ENCODE results near the gene PPP1R14B.

Gene PPP1R14B, protein sequence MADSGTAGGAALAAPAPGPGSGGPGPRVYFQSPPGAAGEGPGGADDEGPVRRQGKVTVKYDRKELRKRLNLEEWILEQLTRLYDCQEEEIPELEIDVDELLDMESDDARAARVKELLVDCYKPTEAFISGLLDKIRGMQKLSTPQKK

GRCh38 chr11:64246871-64247728 lies at the start of gene PPP1R14B:
TSS of gene PPP1R14B (minus strand) at chr11:64246943. CDS start at chr11:64246673, 270 bp downstream.
- no peak for FAIRE-seq

GRCh38 chr11:64296236-64296635 lies 49.5 kb upstream of the PPP1R14B start:
- FAIRE-seq = no peak

GRCh38 chr11:64295760-64296159 lies 49.0 kb upstream of the PPP1R14B start:
- FAIRE-seq = no peak

- FAIRE-seq = no peak
Measured at GRCh38 chr11:64294774-64295173, 48.0 kb upstream of the PPP1R14B start.

- FAIRE-seq = no peak
Measured at GRCh38 chr11:64292460-64293254, 45.9 kb upstream of the PPP1R14B start.

- no peak for FAIRE-seq
Measured at GRCh38 chr11:64291752-64292459, 45.2 kb upstream of the PPP1R14B start.

DNA sequence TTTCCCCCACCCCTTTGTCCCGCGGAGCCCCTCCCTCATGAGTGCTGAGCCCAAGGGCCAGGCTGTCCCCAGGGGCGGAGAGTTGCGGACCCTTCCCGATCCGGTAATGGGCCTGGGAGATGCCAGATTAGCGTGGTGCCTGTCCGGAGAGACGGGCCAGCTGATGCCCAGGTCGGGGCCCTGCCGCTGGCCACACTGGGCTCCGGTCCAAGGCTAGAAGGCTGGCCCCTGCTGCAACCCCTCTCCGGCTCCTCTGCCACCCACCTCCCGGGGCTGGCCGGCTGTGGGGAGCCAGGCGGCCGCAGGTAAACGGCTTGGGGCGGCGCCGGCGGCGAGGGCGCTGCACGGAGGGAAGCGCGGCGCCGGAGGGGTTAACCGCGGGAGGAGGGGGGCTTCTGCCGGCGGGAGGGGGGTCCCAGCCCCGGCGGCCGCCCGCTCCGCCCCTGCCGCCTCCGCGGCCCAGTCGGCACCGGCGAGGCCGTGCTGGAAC lies 44.6 kb upstream of the PPP1R14B start, which contains the start of gene KCNK4:
Gene KCNK4, plus strand, starts transcription at position 41 of the 490 bp plus-strand sequence. CDS start 1,717 bp downstream, outside the sequence.
- FAIRE-seq = no peak

DNA sequence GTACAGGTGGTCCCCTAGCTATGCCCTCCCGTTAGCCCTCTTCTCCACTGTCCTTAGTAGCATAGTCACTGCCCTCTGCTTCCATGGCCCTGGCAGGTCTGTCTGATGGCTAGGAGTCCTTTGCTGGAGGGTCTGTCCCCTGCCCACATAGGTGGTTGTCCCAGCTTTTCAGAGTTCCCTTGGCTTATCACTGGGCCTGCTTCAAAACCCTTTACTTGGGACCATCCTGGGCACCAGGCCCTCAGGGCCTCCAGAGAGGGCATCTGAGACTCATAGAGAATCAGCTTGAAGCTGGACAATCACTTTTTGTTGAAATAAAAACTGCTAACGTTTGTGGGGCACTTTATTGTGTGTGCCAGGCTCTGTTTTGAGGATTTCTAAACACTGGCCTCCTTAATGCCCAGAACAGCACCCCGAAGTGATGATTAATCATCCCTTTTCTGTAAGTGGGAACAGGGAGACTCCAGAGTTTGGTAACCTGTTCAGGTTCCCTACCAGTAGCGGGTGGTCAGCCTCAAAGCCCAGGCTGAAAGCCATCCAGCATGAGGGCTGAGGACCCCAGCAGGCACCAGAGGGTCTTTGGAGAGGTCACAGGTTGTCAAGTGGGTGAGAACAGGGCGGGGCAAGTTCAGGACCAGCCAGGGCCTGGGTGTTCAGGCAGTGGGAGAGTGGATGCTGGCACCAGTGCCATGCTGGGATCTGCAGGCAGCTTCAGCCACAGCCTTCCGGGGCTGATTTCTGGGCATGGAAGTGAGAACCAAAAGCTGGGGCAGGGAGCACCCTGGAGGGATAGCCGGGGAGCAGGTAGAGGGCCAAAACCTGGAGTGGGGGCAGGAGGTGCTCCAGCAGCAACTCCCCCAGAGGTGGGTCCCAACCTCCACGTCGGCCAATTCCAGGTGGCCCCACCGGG lies 43.9 kb upstream of the PPP1R14B start:
- no peak for FAIRE-seq

DNA sequence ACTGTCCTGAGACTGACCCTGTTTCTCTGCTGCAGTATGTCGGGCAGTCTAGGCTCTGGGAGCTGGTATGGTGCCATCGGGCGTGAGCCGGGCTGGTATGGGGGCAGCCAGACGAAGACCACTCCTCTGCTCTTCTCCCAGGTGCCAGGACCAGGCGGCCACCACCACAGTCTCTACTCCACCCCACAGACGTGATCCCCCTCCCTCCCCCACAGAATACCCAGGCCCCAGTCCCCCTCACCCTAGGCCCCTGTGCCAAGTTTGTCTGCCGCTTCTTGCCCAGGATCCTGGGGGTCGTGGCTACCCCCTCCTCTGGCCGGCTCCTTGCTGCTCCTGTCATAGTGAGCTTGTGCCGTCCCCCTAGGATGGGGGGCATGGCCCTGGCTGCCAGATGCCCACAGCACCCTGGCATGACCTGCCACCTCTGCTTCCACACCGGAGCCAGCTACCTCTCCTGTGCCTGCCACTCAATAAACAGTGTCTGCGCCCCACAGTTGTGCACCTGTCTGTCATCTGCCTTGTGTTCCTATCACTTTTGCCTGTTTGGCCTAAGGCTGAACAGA lies 42.3 kb upstream of the PPP1R14B start:
- no peak for FAIRE-seq

- no peak for FAIRE-seq
Measured at GRCh38 chr11:64288353-64288750, 41.6 kb upstream of the PPP1R14B start.

GRCh38 chr11:64287676-64288352 lies 41.1 kb upstream of the PPP1R14B start:
- FAIRE-seq = no peak

DNA sequence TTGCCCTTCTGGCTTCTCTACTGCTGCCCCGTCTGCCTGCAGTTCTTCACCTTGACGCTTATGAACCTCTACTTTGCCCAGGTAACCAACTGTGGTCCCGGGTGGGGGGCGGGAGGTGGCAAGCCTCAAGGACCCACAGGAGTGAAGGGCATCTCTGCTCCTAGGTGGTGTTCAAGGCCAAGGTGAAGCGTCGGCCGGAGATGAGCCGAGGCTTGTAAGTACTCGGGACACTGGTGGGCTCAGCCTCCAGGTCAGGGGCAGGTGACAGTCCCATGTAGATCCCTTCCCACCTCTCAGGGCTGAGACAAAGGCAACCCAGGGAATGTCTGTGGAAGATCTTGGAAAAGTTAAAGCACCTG lies 40.0 kb upstream of the PPP1R14B start:
- no peak for FAIRE-seq

- no peak for FAIRE-seq
Measured at GRCh38 chr11:64285885-64286800, 39.4 kb upstream of the PPP1R14B start.

DNA sequence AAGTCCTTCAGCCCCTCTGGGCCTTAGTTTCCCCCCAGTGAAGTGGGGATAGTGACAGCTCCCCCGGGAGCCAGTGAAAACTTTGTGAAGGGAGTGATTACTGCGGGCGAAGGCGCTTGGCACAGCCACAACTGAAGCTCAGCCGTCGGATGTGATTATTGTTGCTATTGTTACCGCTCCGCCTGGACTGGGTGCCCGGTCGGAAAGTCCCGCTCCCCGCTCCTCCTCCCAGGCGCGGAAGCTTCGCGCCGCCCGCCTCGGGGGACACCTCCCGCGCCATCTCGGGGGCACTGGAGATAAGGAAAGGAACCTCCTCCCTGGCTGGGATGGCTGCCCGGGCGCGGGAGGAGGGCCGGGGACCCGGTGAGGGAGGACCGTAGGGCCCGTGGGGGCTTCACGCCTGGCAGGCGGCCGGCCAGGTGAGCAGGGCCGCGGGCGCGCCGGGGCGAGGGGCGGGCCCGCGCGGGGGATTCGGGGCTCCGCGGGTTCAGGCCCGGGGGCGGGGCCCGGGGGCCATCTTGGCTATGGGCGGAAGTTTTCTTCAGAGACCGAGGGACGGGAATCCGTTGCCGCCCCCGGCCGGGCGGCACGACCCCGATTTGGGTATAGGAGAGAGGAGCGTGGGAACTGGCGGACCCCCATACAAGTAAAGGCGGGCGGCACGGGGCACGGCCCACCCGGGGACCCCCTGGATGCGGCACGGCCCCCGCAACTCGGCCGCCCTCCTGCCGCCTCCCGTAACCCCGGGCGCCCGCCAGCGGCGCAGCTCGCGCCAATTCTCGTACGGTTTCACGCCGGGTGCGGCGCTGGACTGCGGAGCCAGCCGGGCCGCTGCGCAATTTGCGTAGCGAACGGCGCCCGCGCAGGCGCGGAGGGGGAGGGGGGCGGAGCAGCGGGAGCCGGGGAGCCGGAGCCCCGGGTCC lies 38.5 kb upstream of the PPP1R14B start, which contains the start of gene GPR137:
Gene GPR137, plus strand, starts transcription at position 887 of the 923 bp plus-strand sequence. CDS start 677 bp downstream, outside the sequence.
- no peak for FAIRE-seq

DNA sequence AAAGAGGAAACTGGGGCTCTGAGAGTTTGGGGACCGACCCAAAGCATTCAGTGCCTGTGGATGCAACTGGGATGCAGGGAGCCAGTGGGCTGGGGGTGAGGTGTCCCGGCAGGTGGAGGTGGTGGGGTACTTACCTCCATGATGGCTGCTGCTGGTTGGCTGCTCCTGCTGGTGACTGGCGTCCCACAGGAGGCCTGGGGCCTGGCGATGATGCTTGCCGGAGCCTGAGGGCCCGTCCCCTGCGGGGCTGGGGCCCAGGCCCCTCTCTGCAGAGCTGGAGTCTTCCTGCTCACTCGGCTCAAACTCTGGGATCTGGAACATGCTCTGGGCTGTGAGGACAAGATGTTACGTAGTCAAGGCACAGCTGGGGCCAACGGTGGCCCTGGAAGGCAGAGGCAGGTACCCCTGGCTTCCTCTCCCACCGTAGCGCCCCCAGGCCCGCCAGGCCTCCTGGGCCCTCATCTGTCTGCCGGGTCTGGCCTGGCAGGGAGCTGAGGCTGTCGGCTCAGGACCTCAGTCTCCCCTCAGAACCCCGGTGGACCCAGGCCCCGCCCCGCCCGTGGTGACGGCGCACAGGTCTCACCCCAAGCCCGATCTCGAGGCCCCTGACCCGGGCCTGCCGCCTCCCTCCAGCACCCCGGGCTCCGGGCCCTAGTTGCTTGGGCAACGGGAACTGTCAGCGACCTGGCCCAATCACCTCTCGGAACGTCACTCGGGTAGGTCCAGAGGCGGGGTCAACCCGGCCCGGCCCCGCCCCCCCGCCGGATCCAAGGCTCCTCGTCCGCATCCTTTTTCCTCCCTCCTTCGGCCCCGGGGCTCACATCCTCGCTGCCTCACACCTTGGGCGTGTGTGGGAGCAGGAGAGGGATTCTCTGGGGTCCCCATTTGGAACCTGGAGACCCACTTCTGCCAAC lies 37.6 kb upstream of the PPP1R14B start, which contains the start of gene BAD:
Gene BAD, minus strand, starts transcription at position 618 of the 914 bp plus-strand sequence. Its CDS starts 297 bp downstream, at position 321.
- no peak for FAIRE-seq

- no peak for FAIRE-seq
Measured at GRCh38 chr11:64283092-64283491, 36.3 kb upstream of the PPP1R14B start.
